Fibroblast of skin of right biceps (primary cell): ENCODE results near the gene FRMD5.
"Not testable (repeated sequence)": the region's sequence is repeated elsewhere in the genome, so short reads cannot be mapped to it uniquely, and the experiment has no call there.

Source experiments
- DNase-seq: peaks from one replicate; pipeline ENCODE4 v3.0.0-alpha.2; 2013

Gene FRMD5

GRCh38 chr15:44087578-44088465 is 107.2 kb downstream of the FRMD5 start:
- peak; percentile 91 for DNase-seq

- DNase-seq, result no peak
These were observed 110.3 kb downstream of the FRMD5 start for GRCh38 chr15:44084770-44085169.

- DNase-seq, result peak; percentile 37
These were observed 110.9 kb downstream of the FRMD5 start for GRCh38 chr15:44084171-44084570.

GRCh38 chr15:44082558-44083157 is 112.4 kb downstream of the FRMD5 start:
- DNase-seq, result peak; percentile 47

- peak; percentile 62 for DNase-seq
These were observed 113.8 kb downstream of the FRMD5 start for GRCh38 chr15:44081026-44082013.

- DNase-seq, result peak; percentile 24
These were observed 119.5 kb downstream of the FRMD5 start for GRCh38 chr15:44075535-44075934.

GRCh38 chr15:44069489-44069888 is 125.6 kb downstream of the FRMD5 start:
- DNase-seq, result no peak

- no peak for DNase-seq
These were observed 126.7 kb downstream of the FRMD5 start for GRCh38 chr15:44068347-44068746.

GRCh38 chr15:44066211-44066827 is 128.8 kb downstream of the FRMD5 start:
- peak; percentile 72 for DNase-seq

GRCh38 chr15:44064706-44065105 is 130.4 kb downstream of the FRMD5 start:
- no peak for DNase-seq

- DNase-seq, result no peak
These were observed 136.9 kb downstream of the FRMD5 start for GRCh38 chr15:44058126-44058525.

- no peak for DNase-seq
These were observed 149.4 kb downstream of the FRMD5 start for GRCh38 chr15:44045661-44046060.

GRCh38 chr15:44045217-44045616 is 149.9 kb downstream of the FRMD5 start:
- no peak for DNase-seq

- no peak for DNase-seq
These were observed 156.3 kb downstream of the FRMD5 start for GRCh38 chr15:44038755-44039191.

GRCh38 chr15:44035781-44036699 is 159.0 kb downstream of the FRMD5 start:
- DNase-seq, result peak; percentile 23

GRCh38 chr15:44034933-44035624 is 160.0 kb downstream of the FRMD5 start:
- DNase-seq, result peak; percentile 80

GRCh38 chr15:44034334-44034733 is 160.7 kb downstream of the FRMD5 start:
- peak; percentile 39 for DNase-seq

GRCh38 chr15:44033894-44034293 is 161.2 kb downstream of the FRMD5 start:
- peak; percentile 64 for DNase-seq

GRCh38 chr15:44032820-44033219 is 162.3 kb downstream of the FRMD5 start:
- DNase-seq, result not testable (repeated sequence)

- DNase-seq, result peak; percentile 66
These were observed 165.0 kb downstream of the FRMD5 start for GRCh38 chr15:44029940-44030568.
